ENCODE data around the gene BRAT1.
"Not testable (repeated sequence)": the region's sequence is repeated elsewhere in the genome, so short reads cannot be mapped to it uniquely, and the experiment has no call there.

The BRAT1 gene

GRCh38 chr7:2594599-2594998, 39.3 kb upstream of the BRAT1 start:
- no peak overlapping the region for H3K4me3 ChIP-seq (ENCODE audit: low read depth, low read length)
- no peaks in the 10 kb centered on the region for H3K9me3 ChIP-seq (ENCODE audit: severe bottlenecking)
- DNase-seq = no peak
- H3K27ac ChIP-seq = no peak overlapping the region
- TF ChIP-seq CTCF (IDR thresholded peaks at IDR 0.05; ENCODE audit: low read depth, low read length) = no peak
- H3K27me3 ChIP-seq (ENCODE audit: insufficient read depth, low read depth, severe bottlenecking) = no peaks in the 10 kb centered on the region
- H3K36me3 ChIP-seq = peaks cover 46% of the 10 kb centered on the region

GRCh38 chr7:2593036-2593727, 37.9 kb upstream of the BRAT1 start:
- H3K36me3 ChIP-seq = peaks cover 42% of the 10 kb centered on the region
- no peak overlapping the region for H3K27ac ChIP-seq
- no peak for DNase-seq
- H3K9me3 ChIP-seq (ENCODE audit: severe bottlenecking) = no peaks in the 10 kb centered on the region
- no peak for TF ChIP-seq CTCF (IDR thresholded peaks at IDR 0.05; ENCODE audit: low read depth, low read length)
- H3K27me3 ChIP-seq (ENCODE audit: insufficient read depth, low read depth, severe bottlenecking) = no peaks in the 10 kb centered on the region
- no peak overlapping the region for H3K4me3 ChIP-seq (ENCODE audit: low read depth, low read length)

- H3K4me3 ChIP-seq (ENCODE audit: low read depth, low read length) = no peak overlapping the region
- peaks cover 44% of the 10 kb centered on the region for H3K36me3 ChIP-seq
- no peaks in the 10 kb centered on the region for H3K27me3 ChIP-seq (ENCODE audit: insufficient read depth, low read depth, severe bottlenecking)
- no peak overlapping the region for H3K27ac ChIP-seq
- no peak for TF ChIP-seq CTCF (IDR thresholded peaks at IDR 0.05; ENCODE audit: low read depth, low read length)
- no peaks in the 10 kb centered on the region for H3K9me3 ChIP-seq (ENCODE audit: severe bottlenecking)
- no peak for DNase-seq
These were observed 37.1 kb upstream of the BRAT1 start for GRCh38 chr7:2592375-2592865.

GRCh38 chr7:2589941-2590340, 34.6 kb upstream of the BRAT1 start:
- DNase-seq; H3K4me3 ChIP-seq (ENCODE audit: low read depth, low read length); H3K9me3 ChIP-seq (ENCODE audit: severe bottlenecking); H3K27me3 ChIP-seq (ENCODE audit: insufficient read depth, low read depth, severe bottlenecking); H3K27ac ChIP-seq: not testable (repeated sequence)
- peaks cover 57% of the 10 kb centered on the region for H3K36me3 ChIP-seq

- H3K36me3 ChIP-seq = peaks cover 60% of the 10 kb centered on the region
- H3K9me3 ChIP-seq (ENCODE audit: severe bottlenecking) = no peaks in the 10 kb centered on the region
- no peak overlapping the region for H3K27ac ChIP-seq
- DNase-seq = no peak
- H3K27me3 ChIP-seq (ENCODE audit: insufficient read depth, low read depth, severe bottlenecking) = no peaks in the 10 kb centered on the region
- H3K4me3 ChIP-seq (ENCODE audit: low read depth, low read length) = no peak overlapping the region
- TF ChIP-seq CTCF (IDR thresholded peaks at IDR 0.05; ENCODE audit: low read depth, low read length) = no peak
These were observed 34.0 kb upstream of the BRAT1 start for GRCh38 chr7:2589341-2589740.

GRCh38 chr7:2587778-2588177, 32.5 kb upstream of the BRAT1 start:
- H3K27ac ChIP-seq = no peak overlapping the region
- no peaks in the 10 kb centered on the region for H3K9me3 ChIP-seq (ENCODE audit: severe bottlenecking)
- peaks cover 50% of the 10 kb centered on the region for H3K36me3 ChIP-seq
- no peak overlapping the region for H3K4me3 ChIP-seq (ENCODE audit: low read depth, low read length)
- no peaks in the 10 kb centered on the region for H3K27me3 ChIP-seq (ENCODE audit: insufficient read depth, low read depth, severe bottlenecking)
- DNase-seq = no peak
- TF ChIP-seq CTCF (IDR thresholded peaks at IDR 0.05; ENCODE audit: low read depth, low read length) = no peak
